Retinal pigment epithelial cell (primary cell): ENCODE results near the gene ERBB4.

Experiments used
- DNase-seq: peaks from one replicate; pipeline ENCODE4 v3.0.0-alpha.2; 2010; ENCODE audit warnings: low read depth
- H3K4me3 ChIP-seq: 2 replicates; pipeline ENCODE4 v1.5.1; 2011; ENCODE audit warnings: mild to moderate bottlenecking, low read length, control low read depth, moderate library complexity
- TF ChIP-seq, protein P1 (sequence below): conservative IDR thresholded peaks from 2 replicates; pipeline ENCODE4 v1.5.1; 2011; ENCODE audit warnings: low read depth, low read length, control low read depth, inconsistent platforms

ERBB4 gene

DNA sequence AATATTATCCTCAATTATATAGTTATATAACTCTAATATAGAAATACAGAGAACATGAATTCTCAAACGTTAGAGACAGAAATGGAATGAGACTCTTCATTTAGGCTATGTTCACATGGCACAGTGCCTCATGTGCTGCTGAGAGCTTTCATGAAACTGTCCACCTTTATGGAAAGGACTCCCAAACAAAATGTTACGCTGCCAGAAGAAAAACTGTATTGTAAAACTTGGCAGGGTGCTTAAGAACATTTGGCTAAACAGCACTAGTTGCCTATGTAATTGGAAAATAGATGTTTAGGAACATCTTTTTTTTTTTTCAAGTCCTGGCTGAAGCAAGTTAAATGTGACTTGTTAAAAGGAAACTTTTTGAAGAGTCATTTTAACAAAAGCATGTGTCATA is 396.0 kb downstream of the ERBB4 start:
- no peak for DNase-seq
- no peak overlapping the region for H3K4me3 ChIP-seq
- TF ChIP-seq, protein P1, sequence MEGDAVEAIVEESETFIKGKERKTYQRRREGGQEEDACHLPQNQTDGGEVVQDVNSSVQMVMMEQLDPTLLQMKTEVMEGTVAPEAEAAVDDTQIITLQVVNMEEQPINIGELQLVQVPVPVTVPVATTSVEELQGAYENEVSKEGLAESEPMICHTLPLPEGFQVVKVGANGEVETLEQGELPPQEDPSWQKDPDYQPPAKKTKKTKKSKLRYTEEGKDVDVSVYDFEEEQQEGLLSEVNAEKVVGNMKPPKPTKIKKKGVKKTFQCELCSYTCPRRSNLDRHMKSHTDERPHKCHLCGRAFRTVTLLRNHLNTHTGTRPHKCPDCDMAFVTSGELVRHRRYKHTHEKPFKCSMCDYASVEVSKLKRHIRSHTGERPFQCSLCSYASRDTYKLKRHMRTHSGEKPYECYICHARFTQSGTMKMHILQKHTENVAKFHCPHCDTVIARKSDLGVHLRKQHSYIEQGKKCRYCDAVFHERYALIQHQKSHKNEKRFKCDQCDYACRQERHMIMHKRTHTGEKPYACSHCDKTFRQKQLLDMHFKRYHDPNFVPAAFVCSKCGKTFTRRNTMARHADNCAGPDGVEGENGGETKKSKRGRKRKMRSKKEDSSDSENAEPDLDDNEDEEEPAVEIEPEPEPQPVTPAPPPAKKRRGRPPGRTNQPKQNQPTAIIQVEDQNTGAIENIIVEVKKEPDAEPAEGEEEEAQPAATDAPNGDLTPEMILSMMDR = no peak

DNA sequence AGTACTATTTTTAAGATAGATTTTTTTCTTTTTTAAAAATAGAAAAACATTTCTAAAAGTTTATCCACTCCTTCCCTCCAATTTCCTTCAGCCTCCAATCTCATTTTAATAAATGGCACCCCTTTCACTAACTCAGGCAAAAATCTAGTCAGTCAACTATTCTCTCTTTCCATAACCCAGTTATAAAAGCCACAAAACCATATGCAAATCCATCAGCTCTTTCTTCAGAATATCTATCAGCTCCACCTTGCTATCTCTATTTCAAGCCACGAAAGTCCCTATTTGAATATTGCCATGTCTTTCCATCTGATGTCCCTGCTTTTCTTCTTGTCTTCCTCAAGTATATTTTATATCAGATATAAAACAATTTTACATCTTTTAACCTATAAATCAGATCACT is 397.1 kb downstream of the ERBB4 start:
- TF ChIP-seq, protein P1 = no peak
- H3K4me3 ChIP-seq = no peak overlapping the region
- DNase-seq = no peak

GRCh38 chr2:212136216-212136795 is 402.3 kb downstream of the ERBB4 start:
- no peak for DNase-seq
- TF ChIP-seq, protein P1 = no peak
- no peak overlapping the region for H3K4me3 ChIP-seq

- TF ChIP-seq, protein P1 = no peak
- H3K4me3 ChIP-seq = no peak overlapping the region
- no peak for DNase-seq
Observed at GRCh38 chr2:212135739-212136138, 402.9 kb downstream of the ERBB4 start.

DNA sequence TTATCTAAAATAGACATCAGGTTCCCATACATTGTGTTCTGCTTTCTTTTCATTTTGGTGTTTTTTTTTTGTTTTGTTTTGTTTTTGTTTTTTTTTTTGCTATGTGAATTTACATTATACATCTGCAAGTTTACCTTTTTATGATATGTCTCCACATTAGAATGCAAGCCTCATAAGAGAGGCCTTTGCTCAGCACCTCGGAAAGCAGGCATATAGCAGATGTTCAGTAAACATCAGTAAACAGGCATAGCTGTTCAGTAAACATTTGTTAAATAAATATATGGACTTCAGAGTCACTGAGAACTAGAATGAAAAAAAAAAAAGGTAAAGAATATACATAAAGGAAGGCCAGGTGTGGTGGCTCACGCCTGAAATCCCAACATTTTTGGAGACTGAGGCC is 405.3 kb downstream of the ERBB4 start:
- TF ChIP-seq, protein P1 = no peak
- no peak overlapping the region for H3K4me3 ChIP-seq
- no peak for DNase-seq

- TF ChIP-seq, protein P1 = no peak
- no peak for DNase-seq
- no peak overlapping the region for H3K4me3 ChIP-seq
Observed at GRCh38 chr2:212124598-212124997, 414.0 kb downstream of the ERBB4 start.

DNA sequence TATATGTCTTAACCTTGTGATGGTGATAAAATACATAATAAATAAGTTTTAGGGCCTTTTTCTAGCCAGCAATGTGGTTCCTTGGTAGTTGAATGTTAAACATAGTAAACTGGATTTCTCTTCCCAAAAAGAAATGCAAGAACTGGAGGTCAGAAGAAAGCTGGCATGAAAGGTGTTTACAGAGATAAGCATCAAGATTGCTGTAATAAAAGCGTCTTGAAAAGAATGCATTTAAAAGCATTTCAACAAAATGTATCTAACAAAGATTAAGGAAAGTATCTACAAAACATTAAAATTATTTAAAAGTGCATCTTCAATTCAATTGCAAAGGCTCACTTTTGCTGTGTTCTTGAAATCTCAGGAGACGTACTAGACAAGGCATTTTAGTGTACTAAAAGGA is 419.0 kb downstream of the ERBB4 start:
- DNase-seq = no peak
- TF ChIP-seq, protein P1 = no peak
- H3K4me3 ChIP-seq = no peak overlapping the region
